ENCODE data around the gene LANCL2.

Gene LANCL2

DNA sequence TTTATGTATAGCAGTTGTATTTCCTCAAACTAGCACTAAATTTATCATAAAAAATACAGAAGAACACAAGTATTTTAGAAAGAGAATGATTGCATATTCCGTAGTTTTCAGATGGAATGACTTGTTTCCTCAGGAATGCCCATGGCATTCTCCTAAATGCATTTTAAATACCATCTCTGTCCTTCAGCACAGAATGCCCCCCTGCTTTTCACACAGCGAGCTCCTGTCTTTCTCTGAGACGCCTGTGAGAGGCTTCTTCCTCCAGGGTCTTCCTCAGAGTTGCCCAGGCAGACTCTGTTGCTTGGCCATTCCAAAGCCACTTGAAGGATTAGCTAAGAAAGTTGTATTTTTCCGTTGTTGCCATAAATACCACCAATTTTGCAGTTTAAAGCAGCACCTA is 10.1 kb downstream of the LANCL2 start:
- H3K27ac ChIP-seq = no peak overlapping the region
- no peak for TF ChIP-seq ZFX (IDR thresholded peaks at IDR 0.05; ENCODE audit: borderline replicate concordance)
- TF ChIP-seq, protein P1, sequence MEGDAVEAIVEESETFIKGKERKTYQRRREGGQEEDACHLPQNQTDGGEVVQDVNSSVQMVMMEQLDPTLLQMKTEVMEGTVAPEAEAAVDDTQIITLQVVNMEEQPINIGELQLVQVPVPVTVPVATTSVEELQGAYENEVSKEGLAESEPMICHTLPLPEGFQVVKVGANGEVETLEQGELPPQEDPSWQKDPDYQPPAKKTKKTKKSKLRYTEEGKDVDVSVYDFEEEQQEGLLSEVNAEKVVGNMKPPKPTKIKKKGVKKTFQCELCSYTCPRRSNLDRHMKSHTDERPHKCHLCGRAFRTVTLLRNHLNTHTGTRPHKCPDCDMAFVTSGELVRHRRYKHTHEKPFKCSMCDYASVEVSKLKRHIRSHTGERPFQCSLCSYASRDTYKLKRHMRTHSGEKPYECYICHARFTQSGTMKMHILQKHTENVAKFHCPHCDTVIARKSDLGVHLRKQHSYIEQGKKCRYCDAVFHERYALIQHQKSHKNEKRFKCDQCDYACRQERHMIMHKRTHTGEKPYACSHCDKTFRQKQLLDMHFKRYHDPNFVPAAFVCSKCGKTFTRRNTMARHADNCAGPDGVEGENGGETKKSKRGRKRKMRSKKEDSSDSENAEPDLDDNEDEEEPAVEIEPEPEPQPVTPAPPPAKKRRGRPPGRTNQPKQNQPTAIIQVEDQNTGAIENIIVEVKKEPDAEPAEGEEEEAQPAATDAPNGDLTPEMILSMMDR (IDR thresholded peaks at IDR 0.05) = no peak

DNA sequence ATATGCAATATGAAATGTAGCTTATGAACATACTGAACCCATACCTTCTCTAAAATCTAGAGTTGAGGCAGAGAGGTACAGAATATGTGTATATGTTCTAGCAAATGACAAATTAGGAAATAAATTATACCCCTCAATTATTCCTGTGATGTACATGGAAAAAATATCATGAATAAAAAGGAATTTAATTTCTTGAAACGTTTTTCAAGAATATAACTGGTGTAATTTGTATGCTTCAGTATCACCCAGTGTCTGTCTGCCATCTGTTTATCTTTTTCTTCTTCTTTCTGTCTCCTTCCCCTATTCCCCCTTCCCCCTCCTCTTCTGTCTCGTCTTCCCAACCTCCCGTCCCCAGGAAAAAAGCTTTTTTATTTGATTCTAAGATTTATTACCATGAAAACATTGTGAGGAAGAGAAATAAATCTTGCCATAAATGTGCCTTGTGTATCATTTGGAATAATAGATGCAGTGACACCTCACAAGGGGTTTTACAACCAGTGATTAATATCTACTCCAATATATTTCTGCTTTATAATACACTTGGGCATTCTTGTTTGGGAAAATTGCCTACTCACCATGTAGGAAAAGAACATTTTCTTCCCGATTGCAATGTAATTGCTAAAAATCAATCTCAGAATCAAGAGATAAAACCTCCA is 12.2 kb downstream of the LANCL2 start:
- no peak overlapping the region for H3K27ac ChIP-seq
- TF ChIP-seq ZFX (IDR thresholded peaks at IDR 0.05; ENCODE audit: borderline replicate concordance) = no peak
- TF ChIP-seq, protein P1 (IDR thresholded peaks at IDR 0.05) = no peak

DNA sequence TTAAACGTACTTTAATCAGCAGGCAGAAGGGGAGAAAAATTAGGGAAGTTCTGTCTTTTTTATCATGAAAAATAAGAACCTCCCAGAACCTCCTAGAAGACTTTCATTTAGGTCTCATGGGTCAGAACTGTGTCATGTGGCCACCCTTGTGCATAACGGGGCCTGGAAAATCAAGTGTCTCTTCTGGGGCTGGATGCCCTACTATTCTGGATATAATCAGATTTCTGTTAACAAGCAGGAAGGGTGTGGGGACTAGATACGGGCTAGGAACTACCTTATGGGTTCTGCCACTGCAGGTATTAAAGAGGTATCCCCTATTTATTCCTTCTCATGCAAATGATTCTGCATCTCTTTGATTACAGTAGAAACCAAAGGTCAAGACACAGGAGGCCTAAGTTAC is 14.1 kb downstream of the LANCL2 start:
- TF ChIP-seq ZFX (IDR thresholded peaks at IDR 0.05; ENCODE audit: borderline replicate concordance) = no peak
- TF ChIP-seq, protein P1 (IDR thresholded peaks at IDR 0.05) = no peak
- H3K27ac ChIP-seq = no peak overlapping the region

DNA sequence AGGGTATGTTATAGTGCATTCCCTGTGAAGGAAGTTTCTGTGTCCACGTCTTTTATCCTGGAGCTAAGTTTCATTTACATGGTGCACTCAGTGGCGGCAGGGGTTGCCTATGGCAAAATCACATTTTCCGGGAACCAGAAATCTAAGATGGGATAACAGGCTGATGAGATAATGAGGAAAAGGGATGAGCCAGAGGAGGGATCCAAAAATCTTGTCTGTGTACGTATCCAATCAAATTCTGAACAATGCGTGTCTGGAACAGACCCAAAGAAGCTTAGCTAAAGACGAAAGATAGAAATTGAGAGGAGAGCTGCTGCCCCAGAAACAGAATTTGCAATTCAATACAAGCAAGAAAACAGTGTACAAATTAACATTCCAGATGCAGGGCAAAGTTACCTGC is 16.1 kb downstream of the LANCL2 start:
- no peak for TF ChIP-seq ZFX (IDR thresholded peaks at IDR 0.05; ENCODE audit: borderline replicate concordance)
- TF ChIP-seq, protein P1 (IDR thresholded peaks at IDR 0.05) = no peak
- no peak overlapping the region for H3K27ac ChIP-seq

DNA sequence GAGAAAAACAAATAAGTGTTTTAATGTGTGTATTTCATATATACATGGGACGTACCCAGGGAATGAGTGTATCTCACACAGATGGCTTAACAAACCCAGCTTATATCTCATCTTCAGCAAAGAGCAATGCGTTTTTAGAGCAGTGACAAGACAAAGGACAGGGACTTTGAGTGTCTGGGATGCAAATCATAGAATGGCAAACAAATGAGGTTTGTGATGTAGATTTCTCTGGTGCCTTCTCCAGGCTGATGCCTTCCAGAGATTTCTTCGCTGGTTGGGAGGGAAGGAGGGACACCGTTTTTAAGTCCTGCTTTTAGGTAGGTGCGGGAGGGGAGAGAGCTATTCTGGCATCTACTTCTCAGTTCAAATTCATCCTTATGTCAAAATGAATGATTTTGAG is 16.6 kb downstream of the LANCL2 start:
- TF ChIP-seq ZFX (IDR thresholded peaks at IDR 0.05; ENCODE audit: borderline replicate concordance) = no peak
- TF ChIP-seq, protein P1 (IDR thresholded peaks at IDR 0.05) = no peak
- no peak overlapping the region for H3K27ac ChIP-seq

DNA sequence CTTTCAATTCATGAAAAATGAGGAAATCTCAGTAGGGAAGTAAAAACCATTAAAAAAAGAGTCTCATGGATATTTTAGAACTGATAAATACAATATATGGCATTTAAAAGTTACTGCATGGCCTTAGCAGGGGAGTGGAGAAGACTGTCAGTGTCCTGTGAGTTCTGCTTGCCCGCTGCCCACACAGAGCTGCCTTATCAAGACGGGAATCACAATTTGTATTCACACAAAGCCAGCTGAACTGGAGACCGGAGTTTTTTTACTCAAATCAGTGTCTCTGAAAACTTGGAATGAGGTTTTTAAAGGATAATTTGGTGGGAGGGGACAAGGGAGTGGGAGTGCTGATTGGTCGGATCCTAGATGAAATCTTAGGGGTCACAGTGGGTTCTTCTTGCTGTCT is 17.1 kb downstream of the LANCL2 start:
- no peak overlapping the region for H3K27ac ChIP-seq
- TF ChIP-seq, protein P1 (IDR thresholded peaks at IDR 0.05) = no peak
- TF ChIP-seq ZFX (IDR thresholded peaks at IDR 0.05; ENCODE audit: borderline replicate concordance) = no peak

DNA sequence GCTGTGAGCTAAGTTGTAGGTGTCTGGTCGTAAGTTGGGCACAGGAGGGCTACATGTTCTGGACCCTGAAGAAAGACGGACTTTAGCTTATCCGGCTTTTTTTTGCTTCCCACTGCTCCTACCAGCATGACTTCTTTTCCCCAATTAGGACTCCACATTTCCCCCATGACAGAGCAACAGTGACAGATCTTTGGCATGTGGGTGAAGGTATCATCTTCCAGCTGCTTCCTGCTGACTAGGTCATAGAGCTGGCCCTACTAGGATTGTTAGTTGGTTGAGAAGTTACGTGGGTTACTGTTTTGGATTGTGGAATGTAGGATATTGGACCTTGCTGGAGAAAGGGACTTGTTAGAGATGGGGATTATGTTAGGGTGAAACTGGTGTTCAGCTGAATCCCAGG is 21.4 kb downstream of the LANCL2 start:
- TF ChIP-seq, protein P1 (IDR thresholded peaks at IDR 0.05) = no peak
- TF ChIP-seq ZFX (IDR thresholded peaks at IDR 0.05; ENCODE audit: borderline replicate concordance) = no peak
- H3K27ac ChIP-seq = no peak overlapping the region

All from 22Rv1 (cell line).